Inflammatory macrophage treated with lipopolysaccharide for 1 hour (primary cell): ENCODE data around the gene TMC7.
"Not testable (repeated sequence)": the region's sequence is repeated elsewhere in the genome, so short reads cannot be mapped to it uniquely, and the experiment has no call there.

ENCODE experiments used
- DNase-seq, 2 donors: peaks; one replicate each; pipeline ENCODE4 v3.0.0-alpha.2; 2020 to 2022

TMC7 gene

DNA sequence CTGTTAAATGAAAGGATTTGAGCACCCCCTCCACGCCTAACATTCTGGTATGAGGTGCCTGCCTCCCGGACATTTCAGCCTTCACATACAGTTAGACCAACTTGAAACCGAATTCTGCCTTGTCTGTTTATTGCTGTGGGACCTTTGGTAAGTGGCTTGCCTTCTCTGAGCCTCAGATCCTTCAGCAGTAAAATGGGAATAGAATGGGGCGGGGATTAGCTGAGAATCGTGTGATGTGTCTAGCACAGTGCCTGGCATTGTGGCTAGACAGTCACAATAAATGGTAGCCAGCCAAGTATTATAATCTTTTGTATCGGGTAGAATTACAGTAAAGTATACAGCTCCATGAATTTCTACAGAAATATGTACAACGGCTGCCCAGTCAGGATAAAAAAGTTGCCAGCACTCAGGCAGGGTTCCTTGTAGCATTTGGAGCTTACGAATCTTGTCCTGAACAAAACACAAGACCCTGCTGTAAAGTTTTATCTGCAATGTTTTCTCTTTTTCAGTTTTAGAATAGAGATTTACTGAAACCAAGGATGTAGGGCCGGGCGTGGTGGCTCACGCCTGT lies 786 bp downstream of the TMC7 start:
- DNase-seq: no peak

DNA sequence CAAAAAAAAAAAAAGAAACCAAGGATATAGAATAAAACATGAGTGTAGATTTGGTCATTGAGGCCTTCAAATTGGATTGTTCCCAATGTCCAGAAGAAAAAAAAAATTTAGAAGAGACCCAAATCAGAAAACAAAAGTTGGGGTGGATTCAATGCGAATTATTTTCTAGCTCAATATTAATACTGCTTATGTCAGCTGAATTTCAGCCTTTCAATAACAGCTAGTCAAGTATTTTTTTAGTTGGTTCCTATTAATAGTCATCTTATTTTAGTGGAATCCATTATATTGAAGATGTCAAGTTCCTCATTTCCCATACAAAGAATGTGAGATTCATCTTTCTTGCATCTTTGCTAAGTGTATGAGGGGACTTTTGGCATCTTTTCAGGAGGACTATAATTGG lies 1.5 kb downstream of the TMC7 start:
- not testable (repeated sequence) for DNase-seq

- not testable (repeated sequence) for DNase-seq
Observed at GRCh38 chr16:18991731-18992130, 8.0 kb downstream of the TMC7 start.

GRCh38 chr16:18993531-18993930 lies 9.8 kb downstream of the TMC7 start:
- DNase-seq: not testable (repeated sequence)

- DNase-seq: not testable (repeated sequence)
Observed at GRCh38 chr16:18994181-18994580, 10.4 kb downstream of the TMC7 start.

GRCh38 chr16:18995406-18995805 lies 11.7 kb downstream of the TMC7 start:
- DNase-seq: not testable (repeated sequence)

- not testable (repeated sequence) for DNase-seq
Observed at GRCh38 chr16:18996536-18996935, 12.8 kb downstream of the TMC7 start.

DNA sequence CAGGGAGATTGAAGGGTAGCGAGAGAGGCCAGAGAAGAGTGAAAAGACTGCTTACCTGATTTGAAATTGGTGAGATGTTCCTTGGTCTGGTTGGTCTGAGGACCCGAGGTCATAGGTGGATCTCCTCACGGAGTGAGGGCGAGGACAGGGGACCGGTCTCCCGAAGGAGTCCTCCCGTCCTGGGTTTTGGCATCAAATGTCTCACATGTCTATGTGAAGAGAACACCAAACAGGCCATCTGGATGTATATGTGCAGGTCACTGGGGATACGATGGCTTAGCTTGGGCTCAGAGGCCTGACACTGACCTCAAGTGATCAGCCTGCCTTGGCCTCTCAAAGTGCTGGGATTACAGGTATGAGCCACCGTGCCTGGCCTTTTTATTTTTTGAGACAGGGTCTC lies 13.3 kb downstream of the TMC7 start:
- DNase-seq: not testable (repeated sequence)

- DNase-seq: no peak
Observed at GRCh38 chr16:18999045-18999393, 15.3 kb downstream of the TMC7 start.

- no peak for DNase-seq
Observed at GRCh38 chr16:19001788-19002187, 18.1 kb downstream of the TMC7 start.

- DNase-seq: no peak
Observed at GRCh38 chr16:19003935-19004334, 20.2 kb downstream of the TMC7 start.

DNA sequence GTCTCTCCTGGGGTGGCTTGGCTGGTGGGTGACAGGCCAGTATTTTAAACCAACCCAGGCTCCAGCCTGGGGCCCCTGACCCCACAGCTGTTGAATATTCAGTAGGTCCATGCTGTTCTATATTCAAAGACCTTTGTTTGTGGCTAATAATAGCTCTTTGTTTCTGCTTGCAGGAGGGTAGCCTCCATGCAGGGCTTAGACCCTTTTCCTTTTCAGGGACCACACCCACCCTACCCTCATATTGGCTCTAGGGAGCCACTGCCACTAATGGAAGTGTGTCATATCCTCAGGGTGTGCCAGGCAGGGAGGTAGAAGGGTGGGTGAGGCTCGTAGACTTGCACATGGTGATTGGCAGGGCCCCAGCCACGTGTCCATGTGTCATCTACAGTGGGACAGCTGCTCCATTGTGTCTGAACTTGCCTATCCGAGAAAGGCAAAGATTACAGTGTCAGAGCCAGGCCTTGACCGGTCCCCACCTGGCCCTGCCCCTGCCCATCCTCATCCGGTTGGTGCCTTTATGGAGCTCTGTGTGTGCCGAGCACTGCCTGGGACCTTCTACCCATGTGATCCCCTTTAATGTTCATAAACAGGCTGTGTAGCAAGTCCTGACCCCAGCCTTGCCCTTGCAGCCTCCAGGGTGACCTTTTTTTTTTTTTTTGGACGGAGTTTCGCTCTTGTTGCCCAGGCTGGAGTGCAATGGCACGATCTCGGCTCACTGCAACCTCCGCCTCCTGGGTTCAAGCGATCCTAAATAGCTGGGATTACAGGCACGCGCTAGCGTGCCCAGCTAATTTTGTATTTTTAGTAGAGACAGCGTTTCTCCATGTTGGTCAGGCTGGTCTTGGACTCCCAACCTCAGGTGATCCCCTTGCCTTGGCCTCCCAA lies 22.1 kb downstream of the TMC7 start:
- DNase-seq: no peak

- no peak for DNase-seq
Observed at GRCh38 chr16:19006446-19007315, 22.9 kb downstream of the TMC7 start.

DNA sequence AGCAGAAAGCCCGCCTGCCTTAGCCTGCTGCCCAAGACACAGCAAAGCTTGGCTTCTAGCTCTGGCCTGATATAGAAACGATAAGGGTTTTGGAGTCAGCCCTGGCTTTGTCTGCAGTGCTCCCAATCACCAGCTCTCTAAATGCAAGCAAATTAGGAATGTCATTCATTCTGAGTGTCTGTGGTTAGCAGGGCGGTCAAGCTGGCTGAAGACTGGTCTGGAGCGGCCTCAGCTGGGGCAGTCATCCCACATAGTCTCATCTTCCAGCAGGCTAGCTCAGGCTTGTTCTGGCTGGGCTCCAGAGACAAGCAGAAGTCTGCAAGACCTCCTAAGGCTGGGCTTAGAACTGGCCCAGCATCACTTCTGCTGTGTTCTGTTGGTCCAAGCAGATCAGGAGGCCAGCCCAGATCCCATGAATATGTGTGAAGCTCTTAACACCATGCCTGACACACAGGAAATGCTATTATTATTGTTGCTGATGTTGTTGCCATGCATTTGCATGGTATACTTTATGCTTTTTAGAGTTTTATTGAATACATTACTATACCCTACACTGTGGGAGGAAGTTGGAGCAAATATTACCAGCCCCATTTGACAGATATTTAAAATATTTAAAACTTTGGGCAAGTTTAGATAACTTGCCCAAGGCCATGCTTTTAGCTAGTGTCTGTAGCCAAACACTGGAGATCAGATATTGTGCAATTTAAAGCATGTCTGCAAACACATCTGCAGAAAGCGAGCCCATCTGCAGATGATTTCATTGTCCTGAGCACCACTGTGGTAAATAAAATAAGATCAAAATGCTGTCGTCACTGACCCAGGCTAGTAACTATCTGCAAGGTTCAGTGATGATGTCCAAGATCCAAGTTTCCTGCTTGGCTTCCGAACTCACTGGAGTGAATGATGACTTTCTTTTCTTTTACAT lies 24.8 kb downstream of the TMC7 start:
- DNase-seq: no peak

GRCh38 chr16:19011169-19011731 lies 27.5 kb downstream of the TMC7 start:
- no peak for DNase-seq

DNA sequence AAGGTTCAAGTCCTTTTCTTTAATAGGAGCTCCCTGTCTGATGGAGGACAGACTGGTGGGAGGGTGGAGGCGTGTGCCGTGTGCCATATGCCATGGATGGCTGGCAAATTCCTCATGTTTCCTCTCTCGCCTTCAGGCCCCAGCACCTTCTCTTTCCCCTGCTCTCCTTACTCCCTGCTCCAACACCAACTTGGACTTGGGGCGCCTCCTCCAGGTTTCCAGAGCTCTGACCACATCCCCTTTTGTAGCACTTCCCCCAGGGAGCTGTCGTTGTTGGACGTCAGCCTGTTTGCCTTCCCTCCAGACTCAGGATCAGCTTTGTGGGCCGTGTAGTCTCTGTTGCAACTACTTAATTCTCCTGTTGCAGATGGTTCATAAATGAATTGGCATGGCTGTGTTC lies 30.7 kb downstream of the TMC7 start:
- peak; percentile 65 to 74 for DNase-seq

DNA sequence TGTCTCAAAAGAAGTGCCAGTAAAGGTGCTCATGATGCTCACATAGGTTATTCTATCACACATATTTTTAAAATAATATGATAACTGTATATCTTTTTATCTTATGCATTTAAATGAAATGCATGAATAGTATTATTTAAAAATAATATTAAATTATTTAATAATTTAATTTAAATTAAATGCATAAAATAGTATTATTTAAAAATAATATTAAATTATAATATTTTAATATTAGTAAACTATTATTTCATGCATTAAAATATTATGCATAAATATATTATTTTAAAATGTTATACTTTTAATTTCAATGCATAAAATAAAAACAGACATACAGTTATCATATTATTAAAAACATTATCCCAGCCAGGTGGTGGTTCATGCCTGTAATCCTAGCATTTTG lies 33.4 kb downstream of the TMC7 start:
- no peak for DNase-seq

DNA sequence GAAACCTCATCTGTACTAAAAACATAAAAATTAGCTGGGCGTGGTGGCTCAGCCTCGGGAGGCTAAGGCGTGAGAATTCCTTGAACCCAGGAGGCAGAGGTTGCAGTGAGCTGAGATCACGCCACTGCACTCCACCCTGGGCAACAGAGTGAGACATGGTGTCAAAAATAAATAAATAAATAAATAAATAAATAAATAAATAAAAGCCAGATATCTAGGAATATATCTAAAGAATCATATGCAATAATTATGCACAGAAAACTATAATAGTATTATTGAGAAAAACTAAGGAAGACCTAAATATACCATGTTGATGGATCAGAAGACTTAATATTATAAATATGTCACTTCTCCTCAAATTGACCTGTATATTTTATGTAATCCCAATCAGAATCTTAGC lies 37.0 kb downstream of the TMC7 start:
- DNase-seq: no peak

GRCh38 chr16:19021747-19022146 lies 38.0 kb downstream of the TMC7 start:
- no peak for DNase-seq

DNA sequence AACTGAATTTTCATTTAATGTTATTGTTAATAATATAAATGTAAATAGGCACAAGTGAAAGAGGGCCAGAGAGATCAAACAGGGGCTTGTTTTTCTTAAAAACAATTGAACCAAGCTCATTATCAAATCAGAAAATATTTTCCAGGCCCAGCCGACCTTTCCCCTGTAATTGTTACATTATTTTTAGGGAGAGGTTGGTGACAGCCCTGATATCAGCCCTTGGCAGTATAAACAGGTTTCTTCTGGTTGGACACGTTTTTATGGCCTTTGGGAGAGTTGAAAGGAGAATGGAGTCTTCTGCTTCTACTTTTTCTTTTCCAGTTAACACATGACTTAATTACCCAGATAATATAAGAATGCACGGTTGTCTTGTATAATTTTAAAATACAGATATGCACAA lies 43.7 kb downstream of the TMC7 start:
- no peak for DNase-seq

- DNase-seq: no peak
Observed at GRCh38 chr16:19029980-19030379, 46.2 kb downstream of the TMC7 start.

- no peak for DNase-seq
Observed at GRCh38 chr16:19031738-19032137, 48.0 kb downstream of the TMC7 start.
